Measurements from ENCODE around the gene FRMD5.

- no peak for TF ChIP-seq EZH2 (IDR thresholded peaks at IDR 0.05; ENCODE audit: low read length)
- TF ChIP-seq CTCF (optimal IDR thresholded peaks at IDR 0.05 in 1 of 3, IDR thresholded peaks at IDR 0.05 in 1 of 3, conservative IDR thresholded peaks at IDR 0.05 in 1 of 3; ENCODE audit: extremely low read depth in 1 of 3, insufficient read depth in 2 of 3, low read length in 3 of 3): no peak
Observed at GRCh38 chr15:43981576-43981975, 213.5 kb downstream of the FRMD5 start.

Data from keratinocyte (primary cell).